Stomach smooth muscle (tissue), 2 donors: ENCODE measurements around the gene MLXIPL.
"Not testable (repeated sequence)": the region's sequence is repeated elsewhere in the genome, so short reads cannot be mapped to it uniquely, and the experiment has no call there.

Experiments used
- H3K27ac ChIP-seq: one replicate; pipeline ENCODE4 v1.7.0; 2013; ENCODE audit warnings: mild to moderate bottlenecking, low read length, inconsistent platforms
- H3K27me3 ChIP-seq, 2 donors: one replicate each; pipeline ENCODE4 v1.7.0; 2013; ENCODE audit warnings: low read length in 2 of 2; ENCODE audit not compliant: insufficient read depth in 2 of 2, control insufficient read depth in 1 of 2
- H3K36me3 ChIP-seq, 2 donors: one replicate each; pipeline ENCODE4 v1.7.0; 2013; ENCODE audit warnings: low read length in 2 of 2; ENCODE audit not compliant: control insufficient read depth in 2 of 2, insufficient read depth in 2 of 2
- H3K4me1 ChIP-seq: one replicate; pipeline ENCODE4 v1.7.0; 2013; ENCODE audit warnings: low read length; ENCODE audit not compliant: control insufficient read depth, insufficient read depth
- H3K4me3 ChIP-seq, 2 donors: one replicate each; pipeline ENCODE4 v1.7.0; 2013; ENCODE audit warnings: low read length in 2 of 2
- H3K9ac ChIP-seq, 2 donors: one replicate each; pipeline ENCODE4 v1.7.0; 2013; ENCODE audit warnings: low read length in 2 of 2, mild to moderate bottlenecking in 1 of 2
- H3K9me3 ChIP-seq, 2 donors: one replicate each; pipeline ENCODE4 v1.7.0; 2013; ENCODE audit warnings: low read length in 2 of 2; ENCODE audit not compliant: control insufficient read depth in 2 of 2
- donor health status: healthy.
- donor health status: Pancreatic carcinoma.

The MLXIPL gene

GRCh38 chr7:73622909-73623797 is 1.2 kb downstream of the MLXIPL start:
- Histone ChIP-seq H3K4me1 (peaks cover 15% of the 10 kb centered on the region), H3K27ac (no peak overlapping the region), H3K27me3 (peaks cover 33 to 34% of the 10 kb centered on the region in 2 donors), H3K4me3 (peak overlapping the region in 1 of 2 donors; percentile 49), H3K36me3 (no peaks in the 10 kb centered on the region), H3K9me3 (no peaks in the 10 kb centered on the region), H3K9ac (no peak overlapping the region)

- Histone ChIP-seq H3K36me3 (no peaks in the 10 kb centered on the region), H3K4me1 (peaks cover 15% of the 10 kb centered on the region), H3K9ac (no peak overlapping the region), H3K27ac (no peak overlapping the region), H3K4me3 (peak overlapping the region in 1 of 2 donors; percentile 49), H3K9me3 (no peaks in the 10 kb centered on the region), H3K27me3 (peaks cover 32 to 33% of the 10 kb centered on the region in 2 donors)
Observed at GRCh38 chr7:73622527-73622908, 1.8 kb downstream of the MLXIPL start.

GRCh38 chr7:73621168-73622063 is 2.9 kb downstream of the MLXIPL start:
- H3K27ac ChIP-seq = no peak overlapping the region
- peaks cover 15% of the 10 kb centered on the region for H3K4me1 ChIP-seq
- no peaks in the 10 kb centered on the region for H3K36me3 ChIP-seq
- peaks cover 27 to 30% of the 10 kb centered on the region in 2 donors for H3K27me3 ChIP-seq
- H3K4me3 ChIP-seq = no peak overlapping the region
- no peak overlapping the region for H3K9ac ChIP-seq
- no peaks in the 10 kb centered on the region for H3K9me3 ChIP-seq

- H3K4me3 ChIP-seq, H3K9ac ChIP-seq, H3K27ac ChIP-seq, H3K36me3 ChIP-seq, H3K9me3 ChIP-seq: not testable (repeated sequence)
- H3K4me1 ChIP-seq = peaks cover 16% of the 10 kb centered on the region
- peaks cover 24 to 27% of the 10 kb centered on the region in 2 donors for H3K27me3 ChIP-seq
Observed at GRCh38 chr7:73619394-73619793, 4.9 kb downstream of the MLXIPL start.

- Histone ChIP-seq H3K9me3 (no peaks in the 10 kb centered on the region), H3K9ac (no peak overlapping the region), H3K27me3 (peaks cover 21 to 25% of the 10 kb centered on the region in 2 donors), H3K27ac (no peak overlapping the region), H3K36me3 (no peaks in the 10 kb centered on the region), H3K4me1 (peaks cover 9% of the 10 kb centered on the region), H3K4me3 (no peak overlapping the region)
Observed at GRCh38 chr7:73618538-73618937, 5.8 kb downstream of the MLXIPL start.

- not testable (repeated sequence) for H3K4me3 ChIP-seq, H3K9ac ChIP-seq, H3K36me3 ChIP-seq, H3K4me1 ChIP-seq, H3K9me3 ChIP-seq, H3K27ac ChIP-seq
- H3K27me3 ChIP-seq = peaks cover 19 to 20% of the 10 kb centered on the region in 2 donors
Observed at GRCh38 chr7:73617520-73617919, 6.8 kb downstream of the MLXIPL start.

- no peak overlapping the region for H3K4me3 ChIP-seq
- no peak overlapping the region for H3K9ac ChIP-seq
- H3K9me3 ChIP-seq = no peaks in the 10 kb centered on the region
- H3K4me1 ChIP-seq = peaks cover 2% of the 10 kb centered on the region
- H3K36me3 ChIP-seq = no peaks in the 10 kb centered on the region
- H3K27ac ChIP-seq = no peak overlapping the region
- H3K27me3 ChIP-seq = peaks cover 15 to 18% of the 10 kb centered on the region in 2 donors
Observed at GRCh38 chr7:73615886-73616285, 8.4 kb downstream of the MLXIPL start.

GRCh38 chr7:73614937-73615336 is 9.4 kb downstream of the MLXIPL start:
- not testable (repeated sequence) for H3K9me3 ChIP-seq, H3K36me3 ChIP-seq, H3K4me1 ChIP-seq, H3K4me3 ChIP-seq, H3K9ac ChIP-seq, H3K27ac ChIP-seq
- H3K27me3 ChIP-seq = peaks cover 18% of the 10 kb centered on the region in 2 donors

- Histone ChIP-seq H3K9me3 (no peaks in the 10 kb centered on the region), H3K27me3 (peaks cover 18% of the 10 kb centered on the region in 2 donors), H3K4me3 (no peak overlapping the region), H3K4me1 (peaks cover 2% of the 10 kb centered on the region), H3K27ac (no peak overlapping the region), H3K36me3 (no peaks in the 10 kb centered on the region), H3K9ac (no peak overlapping the region)
Observed at GRCh38 chr7:73613954-73614735, 10.2 kb downstream of the MLXIPL start.

- Histone ChIP-seq H3K9ac (no peak overlapping the region), H3K9me3 (no peaks in the 10 kb centered on the region), H3K27me3 (peaks cover 18% of the 10 kb centered on the region in 2 donors), H3K27ac (no peak overlapping the region), H3K36me3 (no peaks in the 10 kb centered on the region), H3K4me1 (peaks cover 2% of the 10 kb centered on the region), H3K4me3 (no peak overlapping the region)
Observed at GRCh38 chr7:73612598-73613269, 11.6 kb downstream of the MLXIPL start.
